K562 (cell line): ENCODE results near the gene JPT1. TPM values are rescaled to one million over a fixed set of nuclear protein-coding genes. Genes with fewer than 3 reads are reported as not detected.

Source experiments
- ATAC-seq: fragments of 200-7000 bp; cut with Tn5 transposase; 3 replicates; pipeline ENCODE4 v1.9.1; 2020; ENCODE audit warnings: moderate library complexity
- BruUV-seq: library from RNA; stranded (reverse); fragments of 400-500 nt; replicated peaks from 2 replicates; lab custom pipeline; 2021; lab: Mats Ljungman, UMichigan
- CTCF ChIA-PET: fragments of 300-600 bp; formaldehyde crosslinking; extraction: SDS; loops from one replicate; lab custom pipeline; 2021; ENCODE audit warnings: low intra/inter-chr PET ratio; lab: Yijun Ruan, JAX
- POLR2A ChIA-PET: fragments of 300-600, 350-650 bp; sonication (Branson Sonifier 250); formaldehyde crosslinking; extraction: SDS; loops from one replicate; lab custom pipeline; 2021; ENCODE audit warnings: antibody characterized with exemption, inconsistent platforms; lab: Yijun Ruan, JAX
- DNase-seq, 4 experiments: peaks; one replicate each; pipeline versions ENCODE4 v3.0.0 to v3.0.0-alpha.2; 2011 to 2018; ENCODE audit warnings: low spot score in 3 of 4, mixed read lengths in 3 of 4; ENCODE audit errors: extremely low read depth in 1 of 4
- FAIRE-seq: peaks from 2 replicates; lab custom pipeline; 2011; peaks lifted over from hg19 to GRCh38; lab: Jason Lieb, UNC
- H2AFZ ChIP-seq: 2 replicates; pipeline ENCODE4 v1.6.0; 2011; ENCODE audit warnings: low read depth, low read length, control low read depth, inconsistent platforms
- H3K27ac ChIP-seq: fragments of 200-600 bp; 3 replicates; pipeline ENCODE4 v1.8.0; 2011; ENCODE audit warnings: low read depth, mild to moderate bottlenecking, control low read depth, inconsistent platforms, low read length, moderate library complexity, mixed read lengths; ENCODE audit errors: extremely low read depth
- H3K27me3 ChIP-seq, 2 experiments: fragments of 300-600 bp in 1 of 2; 2 replicates in 1 of 2; 3 replicates in 1 of 2; pipeline versions ENCODE4 v1.6.0 to v1.8.0; 2011; ENCODE audit warnings: inconsistent platforms in 2 of 2, low read length in 2 of 2, mild to moderate bottlenecking in 1 of 2, mixed read lengths in 1 of 2, moderate library complexity in 1 of 2; ENCODE audit not compliant: control insufficient read depth in 2 of 2, insufficient read depth in 2 of 2
- H3K36me3 ChIP-seq: fragments of 300-600 bp; 3 replicates; pipeline ENCODE4 v1.8.0; 2011; ENCODE audit warnings: mild to moderate bottlenecking, low read length, inconsistent platforms; ENCODE audit not compliant: control insufficient read depth, insufficient read depth
- H3K4me1 ChIP-seq, 2 experiments: fragments of 200-600 bp in 1 of 2; replicated peaks in 1 of 2; 2 replicates in 1 of 2; 3 replicates in 1 of 2; pipeline versions ENCODE4 v1.5.1 to v1.8.0; 2011; ENCODE audit warnings: inconsistent platforms in 2 of 2, low read length in 2 of 2, mild to moderate bottlenecking in 1 of 2, mixed read lengths in 1 of 2, moderate library complexity in 1 of 2; ENCODE audit not compliant: control insufficient read depth in 2 of 2, insufficient read depth in 2 of 2
- H3K4me2 ChIP-seq: 2 replicates; pipeline ENCODE4 v1.6.1; 2011; ENCODE audit warnings: low read length, control low read depth, inconsistent platforms, mixed read lengths; ENCODE audit not compliant: insufficient read depth
- H3K4me3 ChIP-seq: fragments of 200-600 bp; sonication (generic), shearing (Covaris generic); 2 replicates; pipeline ENCODE4 v1.5.1; 2016; ENCODE audit warnings: control low read depth, inconsistent platforms
- H3K79me2 ChIP-seq: fragments of 200-600 bp; 3 replicates; pipeline ENCODE4 v1.8.0; 2011; ENCODE audit warnings: low read length, inconsistent platforms; ENCODE audit not compliant: control insufficient read depth, insufficient read depth
- H3K9ac ChIP-seq, 2 experiments: 2 replicates each; pipeline versions ENCODE4 v1.6.0 to v1.6.1; 2011; ENCODE audit warnings: low read depth in 2 of 2, low read length in 2 of 2, control low read depth in 1 of 2, inconsistent platforms in 1 of 2, mild to moderate bottlenecking in 1 of 2, mixed read lengths in 1 of 2; ENCODE audit not compliant: insufficient read depth in 1 of 2
- H3K9me1 ChIP-seq: one replicate; pipeline ENCODE4 v1.6.0; 2011; ENCODE audit warnings: inconsistent platforms, mild to moderate bottlenecking, low read length, moderate library complexity; ENCODE audit not compliant: control insufficient read depth, insufficient read depth
- H3K9me3 ChIP-seq: replicated peaks from 2 replicates; pipeline ENCODE4 v1.5.1; 2011; ENCODE audit warnings: low read depth, low read length, inconsistent platforms; ENCODE audit not compliant: control insufficient read depth, insufficient read depth
- H4K20me1 ChIP-seq: replicated peaks from 2 replicates; pipeline ENCODE4 v1.6.1; 2011; ENCODE audit warnings: low read length, inconsistent platforms, mixed read lengths; ENCODE audit not compliant: control insufficient read depth, insufficient read depth
- CTBP1 ChIP-seq: fragments of 450-650 bp; IDR thresholded peaks from 2 replicates; pipeline ENCODE4 v1.6.1; 2016; ENCODE audit warnings: borderline replicate concordance
- FOXK1 ChIP-seq: sonication (generic); formaldehyde crosslinking; IDR thresholded peaks from 2 replicates; pipeline ENCODE4 v1.8.0; 2022; ENCODE audit warnings: missing genetic modification reagents, mild to moderate bottlenecking, borderline replicate concordance
- HLTF ChIP-seq: fragments of 450-650 bp; IDR thresholded peaks from 2 replicates; pipeline ENCODE4 v1.6.1; 2016
- HNRNPK ChIP-seq: fragments of 200-400 bp; formaldehyde crosslinking; IDR thresholded peaks from one replicate; pipeline ENCODE4 v1.6.1; 2018; ENCODE audit warnings: mild to moderate bottlenecking, low read depth, low read length; ENCODE audit not compliant: poor library complexity, severe bottlenecking
- JUN ChIP-seq, 2 experiments: sonication (generic) in 1 of 2; formaldehyde crosslinking in 1 of 2; IDR thresholded peaks; 2 replicates each; pipeline versions ENCODE4 v1.6.1 to v1.8.0; 2012 to 2022; ENCODE audit warnings: borderline replicate concordance in 2 of 2, mild to moderate bottlenecking in 2 of 2, improper control_type of control experiment in 1 of 2, low read depth in 1 of 2, low read length in 1 of 2, missing genetic modification reagents in 1 of 2
- TARDBP ChIP-seq: fragments of 450-650 bp; IDR thresholded peaks from 2 replicates; pipeline ENCODE4 v1.6.1; 2016
- WGBS: fragments of 100-300 bp; shearing (Covaris generic); methylation state at CpG from one replicate; pipeline ENCODE4 v1.1.6; 2016; ENCODE audit warnings: low coverage, mixed read lengths; ENCODE audit not compliant: insufficient coverage; ENCODE audit errors: missing lambda C conversion rate; 5-methylcytosine and 5-hydroxymethylcytosine counted together
- in situ Hi-C: fragments of 300-500 bp; cut with MboI; formaldehyde crosslinking; loops from 4 replicates; pipeline ENCODE4 v1.15.0; 2018; ENCODE audit warnings: inconsistent platforms, mixed read lengths
- intact Hi-C: fragments of 100-400 bp; cut with micrococcal nuclease; formaldehyde crosslinking; loops from 2 replicates; pipeline ENCODE4 v1.14.2; 2022
- polyA plus RNA-seq, 8 experiments: library from polyadenylated mRNA; depleted of rRNA in 4 of 8; stranded (reverse) in 5 of 8; unstranded in 3 of 8; fragments of >200 nt; fragmentation: Nextera tagmentation in 2 of 8; fragmentation: Illumina TruSeq in 1 of 8; extraction: Ambion mirVana in 2 of 8; extraction: Trizol in 1 of 8; gene quantifications; 2 replicates each; pipeline versions ENCODE4 v1.2.1 to v1.2.3, GENCODE V29; 2011 to 2014; ENCODE audit warnings: inconsistent platforms in 1 of 8, missing spikeins in 1 of 8
- total RNA-seq, 7 experiments: library from RNA; depleted of rRNA in 6 of 7; stranded (reverse); fragments of >200 nt in 6 of 7; fragmentation: Illumina TruSeq in 2 of 7; extraction: Trizol in 2 of 7; gene quantifications; 2 replicates each; pipeline versions ENCODE4 v1.2.1 to v1.2.3, GENCODE V29; 2011 to 2021; ENCODE audit warnings: low replicate concordance in 1 of 7

Gene JPT1
- total and polyA plus RNA-seq, 9 of the 15 experiments (the other 6 are each of a cell fraction or from before 2014, with no cell fraction given), result 56.7 to 292 (median 144) TPM

DNA sequence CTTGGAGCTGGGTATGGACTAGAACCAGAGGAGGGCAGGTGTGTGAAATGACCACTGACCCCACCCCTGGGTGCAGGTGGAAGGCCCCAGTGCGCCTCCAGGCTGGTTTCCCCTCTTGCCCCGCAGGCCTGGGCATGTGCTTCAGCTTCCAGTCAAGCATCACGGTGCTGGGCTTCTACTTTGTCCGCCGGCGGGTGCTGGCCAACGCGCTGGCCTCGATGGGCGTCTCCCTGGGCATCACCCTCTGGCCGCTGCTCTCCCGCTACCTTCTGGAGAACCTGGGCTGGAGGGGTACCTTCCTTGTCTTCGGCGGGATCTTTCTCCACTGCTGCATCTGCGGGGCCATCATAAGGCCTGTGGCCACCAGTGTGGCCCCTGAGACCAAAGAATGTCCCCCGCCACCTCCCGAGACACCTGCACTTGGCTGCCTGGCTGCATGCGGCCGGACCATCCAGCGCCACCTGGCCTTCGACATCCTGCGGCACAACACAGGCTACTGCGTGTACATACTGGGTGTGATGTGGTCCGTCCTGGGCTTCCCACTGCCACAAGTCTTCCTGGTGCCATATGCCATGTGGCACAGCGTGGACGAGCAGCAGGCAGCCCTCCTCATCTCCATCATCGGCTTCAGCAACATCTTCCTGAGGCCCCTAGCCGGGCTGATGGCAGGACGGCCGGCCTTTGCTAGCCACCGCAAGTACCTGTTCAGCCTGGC lies 54.3 kb downstream of the JPT1 start:
- in situ Hi-C loops (no loop called here), intact Hi-C loops (no loop called here)
- ChIA-PET CTCF (no interaction called here), POLR2A (interaction anchor here (1.0 to 1.6 kb wide), 3 partner anchors 10 to 24 kb away, joined by 3 to 5 read pairs (median 4); partner anchors contain the start of gene ARMC7)
- H3K9me3 ChIP-seq, result no peaks in the 10 kb centered on the region
- H3K79me2 ChIP-seq, result no peaks in the 10 kb centered on the region
- ATAC-seq (no peak), DNase-seq (no peak), FAIRE-seq (no peak)
- H3K4me2 ChIP-seq, result no peak overlapping the region
- H3K36me3 ChIP-seq, result no peaks in the 10 kb centered on the region
- no peak for TF ChIP-seq HLTF
- TF ChIP-seq CTBP1, result no peak
- TF ChIP-seq FOXK1, result no peak
- TF ChIP-seq TARDBP, result no peak
- no peak for TF ChIP-seq HNRNPK
- H3K9me1 ChIP-seq, result no peaks in the 10 kb centered on the region
- BruUV-seq, result no TSS peak
- H3K27me3 ChIP-seq, result no peaks in the 10 kb centered on the region
- no peaks in the 10 kb centered on the region for H4K20me1 ChIP-seq
- H3K4me3 ChIP-seq, result no peak overlapping the region
- H3K9ac ChIP-seq, result peak overlapping the region in 1 of 2 experiments; percentile 6; a peak in 1 of 4 replicates
- H2AFZ ChIP-seq, result no peak overlapping the region
- WGBS, result 82% methylated on average over 26 of the region's 31 CpGs
- no peak overlapping the region for H3K27ac ChIP-seq
- peaks cover 18 to 38% of the 10 kb centered on the region in 2 experiments; a peak in 4 of 5 replicates for H3K4me1 ChIP-seq

- WGBS, result 69% methylated on average over 7 of the region's 7 CpGs
- Histone ChIP-seq H3K9ac (peak overlapping the region in 1 of 2 experiments; percentile 74; a peak in 2 of 4 replicates), H3K9me1 (no peaks in the 10 kb centered on the region), H3K4me1 (peaks cover 18 to 44% of the 10 kb centered on the region in 2 experiments; a peak in 4 of 5 replicates), H3K4me2 (no peak overlapping the region), H3K9me3 (no peaks in the 10 kb centered on the region), H3K27me3 (no peaks in the 10 kb centered on the region), H3K36me3 (no peaks in the 10 kb centered on the region), H4K20me1 (no peaks in the 10 kb centered on the region), H3K4me3 (no peak overlapping the region), H2AFZ (no peak overlapping the region), H3K79me2 (no peaks in the 10 kb centered on the region), H3K27ac (no peak overlapping the region)
- TF ChIP-seq JUN (IDR thresholded peaks at IDR 0.05; ENCODE audit: borderline replicate concordance, low read depth, low read length) (no peak), JUN (CRISPR knock-in tag; IDR thresholded peaks at IDR 0.05; ENCODE audit: borderline replicate concordance) (no peak)
- POLR2A ChIA-PET, result interaction anchor here (0.7 to 1.6 kb wide), 4 partner anchors 11 to 102 kb away, joined by 3 to 5 read pairs (median 4); partner anchors contain the start of gene ARMC7
- in situ Hi-C loops, result no loop called here
- DNase-seq (no peak), ATAC-seq (no peak), FAIRE-seq (no peak)
- CTCF ChIA-PET, result no interaction called here
- BruUV-seq, result no TSS peak
- intact Hi-C loops, result no loop called here
Measured at GRCh38 chr17:75098861-75099260, 55.5 kb downstream of the JPT1 start.
